Heart left ventricle (tissue), 13 donors: ENCODE data around the gene CLEC4D.

Experiments used
- CTCF ChIP-seq, 12 donors: fragments of 200-600 bp; sonication (generic) in 4 of 12; IDR thresholded peaks; one replicate each; pipeline versions ENCODE4 v1.5.0 to v1.8.0; 2018 to 2022; ENCODE audit warnings: antibody characterized with exemption in 12 of 12, mild to moderate bottlenecking in 5 of 12
- POLR2A ChIP-seq, 2 donors: fragments of 450-650 bp; IDR thresholded peaks; one replicate each; pipeline ENCODE4 v1.6.1; 2017; ENCODE audit warnings: antibody characterized with exemption in 2 of 2, mild to moderate bottlenecking in 2 of 2, moderate library complexity in 2 of 2
- donor health status: ischemic (EF 13 %, LVEDD 7.1; RV severe dilation, severe dysfunction).
- donor health status: DM: no; HTN: yes; CAD: no.
- donor health status: DM: no; HTN: no; CAD: no.
- donor health status: ischemic (EF 25% LVEDD 6.9; RV normal size, moderate dysfunction).
- donor health status: ischemic (EF 25% LVEDD 5.7; RV mildly dilated, moderate dysfunction).
- donor health status: ischemic (EF 35%, LVEDD 5.7; RV mildly dilated, moderate dysfunction).
- donor health status: nonischemic (EF 11% LVEDD 7.7; RV severe dilation, severe dysfunction).
- donor health status: DM: yes; HTN: yes; CAD: no.
- donor health status: PGD.
- donor health status: ischemic (EF 29% LVEDD 5.4; RV normal size, mild dysfunction).
- donor health status: nonischemic (EF 23%, LVEDD 6.1; RV moderate dilation, normal function).

GRCh38 chr12:8483079-8483478 lies 30.2 kb upstream of the CLEC4D start:
- TF ChIP-seq CTCF (IDR thresholded peaks at IDR 0.05), result no peak
- no peak for TF ChIP-seq POLR2A (IDR thresholded peaks at IDR 0.05)
